Superior temporal gyrus (tissue), 1 donor: ENCODE data around the gene UPK3BL2.
"Not testable (repeated sequence)": the region's sequence is repeated elsewhere in the genome, so short reads cannot be mapped to it uniquely, and the experiment has no call there.

Source experiments
- DNase-seq: peaks from one replicate; pipeline ENCODE4 v3.0.0-alpha.2; 2016; ENCODE audit errors: extremely low spot score

Gene UPK3BL2, protein sequence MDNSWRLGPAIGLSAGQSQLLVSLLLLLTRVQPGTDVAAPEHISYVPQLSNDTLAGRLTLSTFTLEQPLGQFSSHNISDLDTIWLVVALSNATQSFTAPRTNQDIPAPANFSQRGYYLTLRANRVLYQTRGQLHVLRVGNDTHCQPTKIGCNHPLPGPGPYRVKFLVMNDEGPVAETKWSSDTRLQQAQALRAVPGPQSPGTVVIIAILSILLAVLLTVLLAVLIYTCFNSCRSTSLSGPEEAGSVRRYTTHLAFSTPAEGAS

DNA sequence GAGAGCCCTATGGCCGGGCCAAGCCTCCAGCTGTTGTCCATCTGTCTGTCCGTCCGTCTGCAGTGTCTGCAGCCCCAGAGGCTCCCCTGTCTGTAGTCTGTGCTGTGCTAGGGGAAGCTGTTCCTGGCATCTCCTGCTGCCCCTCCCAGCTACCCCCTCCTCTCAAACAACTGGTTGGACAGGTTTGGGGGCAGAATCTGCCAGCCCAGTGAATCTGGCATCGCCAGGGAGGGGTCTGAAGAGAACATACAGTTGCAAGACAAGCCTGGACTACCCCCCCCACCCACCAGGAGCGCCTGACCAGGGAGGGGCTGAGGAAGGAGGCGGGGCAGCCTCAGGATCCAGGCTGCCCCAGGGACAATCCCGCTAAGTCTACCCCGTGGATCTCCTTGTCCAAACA, at the start of gene UPK3BL2:
UPK3BL2 (minus strand) TSS at position 101 of the 400 bp plus-strand sequence; CDS start at position 41, 60 bp downstream.
- DNase-seq: not testable (repeated sequence)

DNA sequence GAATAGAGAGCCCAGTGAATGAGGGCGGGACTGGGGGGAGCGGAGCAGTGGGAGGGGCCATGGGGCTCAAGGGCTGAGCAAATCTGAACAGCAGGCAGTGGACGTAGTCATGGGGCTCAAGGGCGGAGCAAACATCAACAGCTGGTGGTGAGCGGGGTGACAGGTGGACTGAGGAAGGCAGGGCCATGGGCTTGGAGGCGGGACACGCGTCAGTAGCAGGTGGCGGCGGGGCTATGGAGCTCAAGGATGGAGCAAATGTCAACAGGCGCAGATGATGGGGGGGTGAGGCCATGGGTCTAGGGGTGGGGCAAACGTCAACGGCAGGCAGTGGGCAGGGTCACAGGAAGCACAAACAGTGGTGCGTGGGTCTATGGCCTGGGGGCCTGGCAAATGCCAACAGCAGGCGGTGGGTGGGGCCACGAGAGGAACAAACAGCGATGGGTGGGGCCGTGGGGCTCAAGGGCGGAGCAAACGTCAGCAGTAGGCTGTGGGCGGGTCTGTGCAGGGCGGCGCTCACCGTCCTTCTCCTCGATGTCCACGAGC, 49.1 kb upstream of the UPK3BL2 start:
- not testable (repeated sequence) for DNase-seq

DNA sequence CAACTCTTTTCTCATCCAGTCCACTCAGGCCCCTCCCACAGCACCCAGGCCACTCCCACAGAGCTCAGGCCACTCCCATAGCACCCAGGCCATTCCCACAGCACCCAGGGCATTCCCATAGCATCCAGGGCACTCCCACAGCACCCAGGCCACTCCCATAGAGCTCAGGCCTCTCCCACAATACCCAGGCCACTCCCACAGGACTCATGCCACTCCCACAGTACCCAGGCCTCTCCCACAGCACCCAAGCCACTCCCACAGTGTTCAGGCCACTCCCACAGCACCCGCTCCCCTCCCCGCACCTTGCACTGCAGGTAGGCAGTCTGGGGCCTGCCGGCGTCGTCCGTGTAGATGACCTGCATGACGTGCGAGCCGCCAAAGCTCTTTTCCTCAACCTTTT, 46.4 kb upstream of the UPK3BL2 start:
- not testable (repeated sequence) for DNase-seq

DNA sequence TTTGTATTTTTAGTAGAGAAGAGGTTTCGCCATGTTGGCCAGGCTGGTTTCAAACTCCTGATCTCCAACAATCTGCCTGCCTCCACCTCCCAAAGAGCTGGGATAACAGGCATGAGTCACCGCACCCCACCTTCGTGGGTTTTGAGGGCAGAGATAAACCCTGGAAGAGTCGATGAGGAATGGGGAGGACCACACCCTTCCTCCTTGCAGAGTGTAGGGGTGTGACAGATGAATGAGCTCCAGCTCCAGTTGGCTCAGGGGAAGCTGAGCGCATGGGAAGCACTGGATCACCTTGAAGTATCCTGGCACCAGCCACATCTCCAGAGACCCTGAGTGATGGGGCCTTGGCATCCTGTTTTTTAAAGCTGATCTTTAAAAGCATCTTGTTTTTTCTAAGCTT, 40.0 kb upstream of the UPK3BL2 start:
- not testable (repeated sequence) for DNase-seq

DNA sequence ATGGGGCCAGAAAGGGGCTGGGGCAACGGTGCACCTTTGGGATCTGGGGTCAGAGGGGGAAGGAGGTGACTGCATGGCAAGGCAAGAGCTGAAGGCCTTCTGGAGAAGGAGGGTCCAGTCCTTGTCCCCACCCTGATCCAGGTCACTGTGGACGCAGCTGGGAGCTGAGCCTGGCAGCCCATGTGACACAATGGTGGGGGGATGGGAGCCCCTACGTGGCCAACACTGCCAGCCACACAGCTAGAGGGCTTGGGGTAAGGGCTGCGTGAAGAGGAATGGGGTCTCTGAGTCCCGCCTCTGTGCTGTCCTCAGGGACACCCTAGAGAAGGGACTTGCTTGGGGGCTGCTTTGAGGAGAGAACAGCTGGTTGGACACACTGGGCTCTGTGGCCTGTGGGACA, 38.2 kb upstream of the UPK3BL2 start:
- DNase-seq: not testable (repeated sequence)

DNA sequence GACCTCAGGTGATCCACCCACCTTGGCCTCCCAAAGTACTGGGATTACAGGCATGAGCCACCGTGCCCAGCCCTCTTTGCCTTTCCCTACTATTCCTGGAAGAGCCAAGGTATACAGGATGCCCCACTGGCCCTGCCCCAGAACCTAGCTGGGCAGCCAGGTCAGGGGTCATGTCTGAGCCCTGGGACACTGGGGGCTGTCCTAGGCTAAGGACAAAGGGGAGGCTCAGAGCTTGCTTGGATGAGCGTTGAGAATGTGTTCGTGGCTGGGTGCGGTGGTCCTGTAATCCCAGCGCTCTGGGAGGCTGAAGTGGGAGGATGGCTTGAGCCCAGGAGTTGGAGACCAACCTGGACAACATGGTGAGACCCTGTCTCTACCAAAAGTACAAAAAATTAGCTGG, 35.0 kb upstream of the UPK3BL2 start:
- DNase-seq: not testable (repeated sequence)

DNA sequence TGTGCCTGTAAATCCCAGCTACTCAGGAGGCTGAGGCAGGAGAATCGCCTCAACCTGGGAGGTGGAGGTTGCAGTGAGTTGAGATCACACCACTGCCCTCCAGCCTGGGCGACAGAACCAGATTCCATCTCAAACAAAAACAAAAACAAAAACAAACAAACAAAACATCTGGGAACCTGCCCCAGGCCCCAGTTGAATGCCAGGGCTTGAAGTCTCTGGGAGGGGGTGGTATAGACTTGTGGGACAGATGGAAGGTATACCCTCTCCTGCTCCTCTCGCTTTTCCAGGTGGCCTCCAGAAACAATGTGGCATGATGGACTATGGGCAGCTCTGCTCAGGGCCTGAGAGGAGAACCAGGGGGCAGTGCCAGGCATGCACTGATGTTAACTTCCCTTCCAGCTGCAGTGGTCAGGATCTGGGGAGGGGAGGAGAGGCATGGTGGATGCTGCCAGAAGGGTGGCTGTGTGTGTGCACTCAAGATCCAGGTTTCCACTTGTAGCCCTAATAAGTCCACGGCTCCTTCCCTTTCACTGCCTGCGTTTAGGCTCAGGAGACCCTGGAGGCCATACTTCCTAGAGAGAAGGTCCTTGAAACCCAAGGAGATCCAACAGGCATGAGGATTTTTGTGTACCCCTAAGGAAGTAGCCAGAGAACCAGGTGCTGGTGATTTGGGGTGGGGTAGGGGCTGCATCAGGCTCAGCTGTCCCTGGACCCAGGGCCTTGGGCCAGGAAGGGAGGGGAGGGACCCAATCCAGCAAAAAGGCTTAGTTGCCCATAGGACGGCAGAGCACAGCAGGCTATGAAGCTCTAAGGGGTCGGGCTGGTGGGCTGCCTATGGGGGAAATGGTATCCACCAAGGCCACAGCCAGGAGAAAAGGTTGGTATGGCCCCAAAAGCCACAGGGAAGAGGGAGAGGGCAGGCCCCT, 34.1 kb upstream of the UPK3BL2 start:
- not testable (repeated sequence) for DNase-seq

GRCh38 chr7:102576363-102576762, 32.9 kb upstream of the UPK3BL2 start:
- DNase-seq: not testable (repeated sequence)

- DNase-seq: not testable (repeated sequence)
Observed at GRCh38 chr7:102574607-102575006, 31.1 kb upstream of the UPK3BL2 start.

- peak; percentile 95 for DNase-seq
Observed at GRCh38 chr7:102572261-102573239, 29.1 kb upstream of the UPK3BL2 start, which contains the start of gene POLR2J3. TSS of gene POLR2J3 (minus strand) at chr7:102572583. CDS start at chr7:102572521, 62 bp downstream.

- not testable (repeated sequence) for DNase-seq
Observed at GRCh38 chr7:102568620-102569019, 25.1 kb upstream of the UPK3BL2 start.

GRCh38 chr7:102550808-102551422, 7.4 kb upstream of the UPK3BL2 start, which contains the start of gene SPDYE2:
TSS of gene SPDYE2 (plus strand) at chr7:102551226. CDS start at chr7:102553256, 2,030 bp downstream.
- not testable (repeated sequence) for DNase-seq

GRCh38 chr7:102546353-102546752, 2.9 kb upstream of the UPK3BL2 start:
- DNase-seq: not testable (repeated sequence)

DNA sequence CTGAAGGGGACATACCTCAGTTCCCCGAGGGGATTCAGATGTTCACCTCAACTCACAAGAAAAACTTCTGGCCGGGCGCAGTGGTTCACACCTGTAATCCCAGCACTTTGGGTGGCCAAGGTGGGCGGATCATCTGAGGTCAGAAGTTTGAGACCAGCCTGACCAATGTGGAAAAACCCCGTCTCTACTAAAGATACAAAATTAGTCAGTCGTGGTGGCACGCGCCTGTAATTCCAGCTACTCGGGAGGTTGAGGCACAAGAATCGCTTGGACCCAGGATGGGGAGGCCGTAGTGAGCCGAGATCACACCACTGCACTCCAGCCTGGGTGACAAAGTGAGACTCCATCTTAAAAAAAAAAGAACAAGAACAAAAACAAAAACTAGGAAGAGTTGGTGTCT, 1.8 kb upstream of the UPK3BL2 start:
- not testable (repeated sequence) for DNase-seq

DNA sequence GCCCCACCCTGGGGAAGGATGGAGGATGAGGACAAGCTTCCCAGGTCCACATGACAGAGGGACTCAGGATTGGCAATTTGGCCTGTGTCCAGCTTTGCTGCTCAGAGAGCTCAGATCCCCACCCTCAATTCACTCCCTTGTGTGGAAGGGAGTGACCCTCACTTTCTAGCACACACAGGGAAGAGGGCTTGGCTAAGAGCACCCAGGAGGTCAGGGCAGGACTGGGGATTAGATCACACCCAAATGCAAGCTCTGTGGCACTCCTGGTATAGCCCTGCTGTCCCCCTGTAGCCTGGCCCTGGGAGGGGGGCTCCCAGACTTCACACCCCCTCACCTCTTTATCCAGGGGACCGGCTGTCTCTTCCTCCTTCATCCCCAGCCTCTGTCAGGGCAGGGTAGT, 876 bp upstream of the UPK3BL2 start:
- DNase-seq: not testable (repeated sequence)

DNA sequence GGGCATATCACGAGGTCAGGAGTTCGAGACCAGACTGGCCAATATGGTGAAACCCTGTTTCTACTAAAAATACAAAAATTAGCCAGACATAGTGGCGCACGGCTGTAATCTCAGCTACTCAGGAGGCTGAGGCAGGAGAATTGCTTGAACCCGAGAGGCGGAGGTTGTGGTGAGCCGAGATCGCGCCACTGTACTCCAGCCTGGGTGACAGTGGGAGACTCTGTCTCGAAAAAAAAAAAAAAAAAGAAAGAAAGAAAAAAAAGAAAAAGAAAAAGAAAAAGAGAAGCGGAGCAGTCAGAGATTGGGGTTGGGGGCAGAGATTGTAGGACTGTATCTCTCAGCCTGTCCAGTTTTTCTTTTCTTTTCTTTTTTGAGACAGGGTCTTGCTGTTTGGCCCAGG, 725 bp downstream of the UPK3BL2 start:
- not testable (repeated sequence) for DNase-seq

GRCh38 chr7:102542083-102542482, 1.4 kb downstream of the UPK3BL2 start:
- DNase-seq: not testable (repeated sequence)

DNA sequence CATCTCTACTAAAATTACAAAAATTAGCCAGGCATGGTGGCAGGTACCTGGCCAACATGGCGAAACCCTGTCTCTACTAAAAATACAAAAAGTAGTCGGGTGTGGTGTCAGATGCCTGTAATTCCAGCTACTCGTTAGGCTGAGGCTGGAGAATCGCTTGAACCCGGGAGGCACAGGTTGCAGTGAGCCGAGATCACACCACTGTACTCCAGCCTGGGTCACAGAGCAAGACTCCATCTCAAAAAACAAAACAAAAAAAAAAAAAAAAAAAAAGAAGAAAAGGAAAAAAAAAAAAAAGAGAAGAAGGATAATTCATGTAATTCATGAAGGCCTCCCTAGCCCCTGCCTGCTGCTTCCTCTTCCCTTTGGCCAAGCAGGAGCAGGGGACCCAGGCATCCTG, 2.9 kb downstream of the UPK3BL2 start:
- DNase-seq: not testable (repeated sequence)

DNA sequence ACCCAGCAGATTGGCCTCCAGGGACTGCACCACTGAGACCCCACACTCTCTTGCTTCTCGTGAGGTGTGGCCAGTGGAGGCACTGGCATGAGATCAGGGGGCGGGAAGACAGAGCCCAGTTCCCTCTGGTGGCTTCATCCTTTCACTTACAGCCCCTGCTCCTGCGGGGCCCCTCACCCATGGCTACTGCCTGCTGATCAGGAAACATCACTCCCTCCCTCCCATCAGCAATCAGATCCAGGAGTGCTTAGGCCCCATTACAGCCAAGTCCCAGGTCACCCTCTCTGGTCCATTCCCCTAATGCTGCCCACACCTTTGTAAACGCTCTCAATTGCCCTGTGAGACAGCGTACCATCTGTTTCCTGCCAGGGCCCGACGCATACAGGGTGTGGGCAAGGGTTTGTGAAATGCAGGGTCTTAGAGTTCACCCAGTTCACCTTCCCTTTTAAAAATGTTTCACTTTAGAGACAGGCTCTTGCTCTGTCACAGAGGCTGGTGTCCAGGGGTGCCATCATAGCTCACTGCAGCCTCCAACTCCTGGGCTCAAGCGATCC, 8.4 kb downstream of the UPK3BL2 start:
- DNase-seq: not testable (repeated sequence)

GRCh38 chr7:102532127-102532526, 11.4 kb downstream of the UPK3BL2 start:
- DNase-seq: not testable (repeated sequence)
